Activated naive CD4-positive, alpha-beta T cell treated with anti-CD3 and anti-CD28 coated beads, Interleukin-2, amount 10 ng/mL, durations not matched to agents 5 hours and 36 hours (primary cell): Measurements from ENCODE around the gene ZNF415. TPM values are rescaled to one million over a fixed set of nuclear protein-coding genes. Genes with fewer than 3 reads are reported as not detected.

ENCODE experiments used
- total RNA-seq, 2 experiments: library from RNA; stranded (reverse); gene quantifications; one replicate each; pipeline ENCODE4 v1.2.3, GENCODE V29; 2021

The ZNF415 gene
- 1 to 10 TPM in 1 of 2 experiments, under 1 TPM in 1; 0.58 to 1.1 TPM for total RNA-seq

DNA sequence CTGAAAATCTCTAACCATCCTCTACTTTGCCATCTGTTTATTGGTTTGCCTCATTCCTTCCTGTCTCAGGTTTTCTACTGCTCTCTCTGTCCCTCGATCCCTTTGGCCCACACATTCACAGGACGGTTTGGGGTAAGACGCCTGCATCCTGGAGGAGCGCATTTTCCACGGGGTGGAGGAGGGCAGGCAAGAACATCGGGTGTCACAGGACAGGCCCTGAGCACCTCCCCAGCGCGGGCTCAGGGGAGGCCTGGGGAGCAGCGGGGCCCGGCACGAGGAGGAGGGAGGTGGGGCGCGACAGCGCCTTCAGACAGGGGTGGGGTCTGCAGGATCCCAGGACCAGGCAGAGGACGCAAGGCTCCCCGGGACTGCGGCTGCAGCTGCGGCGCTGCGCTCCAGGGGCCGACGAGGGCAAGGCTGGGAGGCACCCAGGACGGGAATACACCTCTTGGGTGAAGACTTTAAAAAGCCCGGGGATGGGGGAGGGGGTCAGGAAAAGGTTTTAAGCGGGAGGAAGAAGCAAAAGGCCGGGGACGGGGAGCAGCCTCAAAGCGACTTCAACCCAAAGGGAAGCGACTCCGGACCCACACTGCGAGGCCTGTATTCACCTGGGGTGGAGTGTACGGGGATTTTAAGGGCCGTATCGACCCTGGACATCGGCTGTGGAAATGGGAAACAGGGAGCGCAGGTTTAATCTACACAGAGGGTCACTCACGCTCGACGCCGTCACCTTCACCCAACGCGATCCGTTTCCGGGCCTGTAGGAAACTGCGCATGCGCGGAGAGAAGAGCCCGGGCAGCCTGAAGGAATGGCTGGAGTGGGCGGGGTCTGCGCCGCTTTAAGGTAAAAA, at the start of gene ZNF415:
Gene ZNF415 (minus strand): TSS at position 770 of the 851 bp plus-strand sequence. CDS start 10,234 bp downstream, outside the sequence.

DNA sequence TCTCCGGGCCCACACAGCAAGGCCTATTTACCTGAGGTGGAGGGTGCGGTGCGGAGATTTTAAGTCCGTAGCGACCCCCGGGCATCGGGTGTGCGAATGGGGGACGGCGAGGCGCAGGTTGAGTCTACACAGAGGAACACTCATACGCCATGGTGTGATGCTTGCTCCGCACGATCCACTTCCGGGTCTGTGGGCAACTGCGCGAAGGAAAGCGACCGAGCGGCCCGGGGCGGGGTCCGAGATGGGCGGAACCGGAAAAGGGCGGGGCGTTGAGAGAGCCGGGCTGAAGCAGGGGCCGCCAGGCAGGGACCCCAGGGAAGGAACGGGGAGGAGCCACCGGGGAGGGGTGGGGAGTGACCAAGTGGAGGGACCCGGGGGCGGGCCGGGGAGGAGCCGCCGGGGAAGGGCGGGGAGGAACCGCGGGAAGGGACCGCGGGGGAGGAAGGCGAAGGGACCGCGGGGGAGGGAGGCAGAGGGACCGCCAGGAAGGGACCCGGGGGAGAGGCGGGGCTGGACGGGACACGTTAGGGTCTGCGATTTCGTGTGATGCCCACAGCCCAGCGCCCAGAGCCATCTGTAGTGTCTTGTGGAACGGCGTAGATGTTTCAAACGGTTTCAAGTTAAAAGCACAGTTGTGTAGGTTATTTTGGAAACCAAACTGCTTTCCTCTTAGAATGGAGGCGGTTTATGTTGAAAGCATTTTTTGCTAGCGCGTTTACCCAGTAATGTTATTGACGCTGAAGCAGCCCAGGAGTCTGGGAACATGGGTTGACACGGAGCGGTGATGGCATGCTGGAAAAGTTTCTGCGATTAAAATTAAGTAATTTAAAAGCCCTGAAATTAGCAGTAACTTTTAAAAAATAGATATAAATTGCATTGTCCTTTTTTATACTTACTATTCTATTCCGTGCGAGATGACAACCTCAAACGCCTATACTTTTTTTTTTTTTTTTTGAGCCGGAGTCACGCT, 29.2 kb downstream of the ZNF415 start, which contains the start of gene ZNF160:
Gene ZNF160 (minus strand): TSS at position 189 of the 970 bp plus-strand sequence. CDS start 17,146 bp downstream, outside the sequence.

Other genes starting within 250 kb of the ZNF415 start
- 1 to 10 TPM; 4.6 to 5.6 TPM for gene ZNF320, start 235.3 kb downstream of the ZNF415 start, total RNA-seq
- 1 to 10 TPM; 6.5 to 6.6 TPM for gene ZNF888, start 209.5 kb downstream of the ZNF415 start, total RNA-seq
- gene ZNF816, start 170.0 kb downstream of the ZNF415 start, total RNA-seq = 10 to 100 TPM; 13.0 to 14.3 TPM
- gene ERVV-1, start 119.0 kb downstream of the ZNF415 start, total RNA-seq = not detected
- not detected for gene ERVV-2, start 88.2 kb downstream of the ZNF415 start, total RNA-seq
- 10 to 100 TPM; 51.8 to 54.1 TPM for gene ZNF160, start 29.5 kb downstream of the ZNF415 start, total RNA-seq
- gene ZNF347, start 26.1 kb upstream of the ZNF415 start, total RNA-seq = 10 to 100 TPM; 10.2 to 12.9 TPM
- 1 to 10 TPM; 3.7 to 4.8 TPM for gene ZNF665, start 60.4 kb upstream of the ZNF415 start, total RNA-seq
- gene ZNF677, start 122.0 kb upstream of the ZNF415 start, total RNA-seq = 1 to 10 TPM; 9.1 to 9.4 TPM
- gene VN1R2, start 125.4 kb upstream of the ZNF415 start, total RNA-seq = not detected
- not detected for gene VN1R4, start 134.8 kb upstream of the ZNF415 start, total RNA-seq
- 10 to 100 TPM; 10.4 to 11.0 TPM for gene ZNF845, start 200.8 kb upstream of the ZNF415 start, total RNA-seq
- 10 to 100 TPM; 20.0 to 22.8 TPM for gene ZNF525, start 232.8 kb upstream of the ZNF415 start, total RNA-seq